C4-2B (cell line): ENCODE data around the gene SLC29A3.

Experiments
- H3K27ac ChIP-seq: fragments of 450-650 bp; 2 replicates; pipeline ENCODE4 v1.5.1; 2017
- CTCF ChIP-seq: fragments of 450-650 bp; conservative IDR thresholded peaks from 2 replicates; pipeline ENCODE4 v1.5.1; 2017; ENCODE audit warnings: mild to moderate bottlenecking
- ZFX ChIP-seq: fragments of 450-650 bp; IDR thresholded peaks from 2 replicates; pipeline ENCODE4 v1.6.1; 2017

Gene SLC29A3

GRCh38 chr10:71401056-71401455, 82.0 kb downstream of the SLC29A3 start:
- TF ChIP-seq ZFX (no peak), CTCF (no peak)

GRCh38 chr10:71402005-71402404, 82.9 kb downstream of the SLC29A3 start:
- H3K27ac ChIP-seq = no peak overlapping the region
- TF ChIP-seq CTCF = no peak
- no peak for TF ChIP-seq ZFX

More at GRCh38 chr10:71401056-71401455, 82.0 kb downstream of the SLC29A3 start:
- H3K27ac ChIP-seq = no peak overlapping the region

- no peak overlapping the region for H3K27ac ChIP-seq
- TF ChIP-seq ZFX = no peak
- no peak for TF ChIP-seq CTCF
These were observed 85.6 kb downstream of the SLC29A3 start for GRCh38 chr10:71404503-71405295.

GRCh38 chr10:71406878-71407277, 87.8 kb downstream of the SLC29A3 start:
- H3K27ac ChIP-seq = no peak overlapping the region
- no peak for TF ChIP-seq CTCF
- no peak for TF ChIP-seq ZFX

- H3K27ac ChIP-seq = no peak overlapping the region
- TF ChIP-seq CTCF (no peak), ZFX (no peak)
These were observed 89.6 kb downstream of the SLC29A3 start for GRCh38 chr10:71408436-71409225.

- H3K27ac ChIP-seq = no peak overlapping the region
- no peak for TF ChIP-seq CTCF
- TF ChIP-seq ZFX = no peak
These were observed 90.6 kb downstream of the SLC29A3 start for GRCh38 chr10:71409516-71410104.
